H1 (cell line): ENCODE measurements around the gene IFITM2. TPM values are rescaled to one million over a fixed set of nuclear protein-coding genes. Genes with fewer than 3 reads are reported as not detected.
A peak's percentile ranks its signal among the peaks of the same experiment; 100 is the strongest.

Source experiments
- SP1 ChIP-seq: IDR thresholded peaks from 2 replicates; pipeline ENCODE4 v1.6.1; 2011; ENCODE audit warnings: low read depth, low read length
- polyA plus RNA-seq, 7 experiments: library from polyadenylated mRNA; depleted of rRNA in 3 of 7; stranded (reverse) in 5 of 7; unstranded in 2 of 7; fragments of >200 nt in 5 of 7; fragments of 200-250 nt in 2 of 7; gene quantifications; 1 replicate in 5 of 7; 2 replicates in 1 of 7; 4 replicates in 1 of 7; pipeline versions ENCODE4 v1.2.1 to v1.2.3, GENCODE V29; 2011 to 2013; ENCODE audit warnings: missing spikeins in 2 of 7, mixed read lengths in 2 of 7
- total RNA-seq: library from RNA; stranded (reverse); fragmentation: NEBNext Ultra II Directional; extraction: Animal tissue kit (Norgen Biotek cat#: 25700); gene quantifications from 2 replicates; pipeline ENCODE4 v1.2.1, GENCODE V29; 2021

The IFITM2 gene
- total and polyA plus RNA-seq, 2 of the 8 experiments (the other 6 are each of a cell fraction or from before 2014, with no cell fraction given), result 399 to 764 TPM

GRCh38 chr11:307766-308708, at the start of gene IFITM2 (continued):
- TF ChIP-seq SP1, result 0 out of 2 replicates have a peak, but pooled peaks have one; percentile 7
- TF ChIP-seq, all 59 proteins: peak for 7; not testable (repeated sequence) for 52
